Upper lobe of left lung (tissue), 4 donors: Measurements from ENCODE around the gene MKLN1.

Experiments
- CTCF ChIP-seq, 6 experiments: fragments of 450-650 bp in 4 of 6; fragments of 200-600 bp in 2 of 6; sonication (generic) in 2 of 6; IDR thresholded peaks; one replicate each; pipeline ENCODE4 v1.5.1; 2016 to 2019; ENCODE audit warnings: antibody characterized with exemption in 6 of 6
- EP300 ChIP-seq, 4 donors: sonication (generic); formaldehyde crosslinking; IDR thresholded peaks; one replicate each; pipeline ENCODE4 v1.5.1; 2017; ENCODE audit warnings: antibody characterized with exemption in 4 of 4, control low read depth in 2 of 4
- POLR2A ChIP-seq, 4 donors: fragments of 450-650 bp; IDR thresholded peaks; one replicate each; pipeline ENCODE4 v1.5.1; 2016 to 2017; ENCODE audit warnings: antibody characterized with exemption in 4 of 4, mild to moderate bottlenecking in 2 of 4
- POLR2AphosphoS5 ChIP-seq, 2 donors: sonication (generic); formaldehyde crosslinking; IDR thresholded peaks; one replicate each; pipeline ENCODE4 v1.5.1; 2017; ENCODE audit warnings: antibody characterized with exemption in 2 of 2

DNA sequence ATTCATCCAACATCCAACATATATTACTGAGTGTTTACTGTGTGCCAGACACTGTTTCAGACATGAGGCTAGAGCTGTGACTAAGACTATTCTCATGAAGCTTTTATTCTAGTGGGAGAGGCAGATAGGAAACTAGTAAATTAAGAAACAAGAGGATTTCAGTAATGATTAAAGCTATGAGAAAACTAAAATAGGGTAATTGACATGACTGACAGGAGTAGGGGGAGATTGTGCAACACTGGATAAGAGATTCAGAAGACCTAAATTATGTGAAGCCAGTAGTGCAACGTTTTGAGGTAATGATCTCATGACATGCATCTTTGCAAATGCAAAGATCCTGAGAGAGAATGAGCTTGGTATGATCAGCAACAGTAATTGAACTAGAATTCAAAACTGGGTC is 48.6 kb upstream of the MKLN1 start:
- no peak for TF ChIP-seq CTCF (IDR thresholded peaks at IDR 0.05)
- no peak for TF ChIP-seq POLR2AphosphoS5 (IDR thresholded peaks at IDR 0.05)
- TF ChIP-seq POLR2A (IDR thresholded peaks at IDR 0.05), result no peak
- no peak for TF ChIP-seq EP300 (IDR thresholded peaks at IDR 0.05)
